HG03432 (cell line): ENCODE results near the gene RARRES1.
A peak's percentile ranks its signal among the peaks of the same experiment; 100 is the strongest.
"Not testable (repeated sequence)": the region's sequence is repeated elsewhere in the genome, so short reads cannot be mapped to it uniquely, and the experiment has no call there.

Experiments used
- ATAC-seq: cut with Tn5 transposase; IDR thresholded peaks from one replicate; pipeline ENCODE4 v1.9.1; 2021; ENCODE audit warnings: mild to moderate bottlenecking, moderate library complexity; ENCODE audit not compliant: unreplicated experiment

RARRES1 gene

DNA sequence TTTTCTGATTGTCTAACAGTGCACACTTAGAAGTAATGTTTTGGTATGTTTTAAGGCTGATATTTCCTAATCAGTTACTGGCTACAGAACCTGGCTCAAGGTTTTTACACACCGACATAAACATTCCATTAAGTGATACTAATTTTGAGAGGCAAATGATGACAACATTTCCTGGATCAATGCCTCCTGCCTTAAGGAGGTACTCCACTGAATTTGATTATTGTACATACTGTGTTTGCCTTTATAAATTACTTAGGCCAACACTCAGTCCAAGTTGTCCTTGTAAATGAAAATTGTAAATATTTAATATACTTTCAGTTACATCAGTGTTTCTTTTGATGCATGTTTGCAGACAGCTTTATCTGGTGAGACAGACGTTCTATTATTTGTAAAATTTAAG, 35.6 kb downstream of the RARRES1 start:
- no peak for ATAC-seq

DNA sequence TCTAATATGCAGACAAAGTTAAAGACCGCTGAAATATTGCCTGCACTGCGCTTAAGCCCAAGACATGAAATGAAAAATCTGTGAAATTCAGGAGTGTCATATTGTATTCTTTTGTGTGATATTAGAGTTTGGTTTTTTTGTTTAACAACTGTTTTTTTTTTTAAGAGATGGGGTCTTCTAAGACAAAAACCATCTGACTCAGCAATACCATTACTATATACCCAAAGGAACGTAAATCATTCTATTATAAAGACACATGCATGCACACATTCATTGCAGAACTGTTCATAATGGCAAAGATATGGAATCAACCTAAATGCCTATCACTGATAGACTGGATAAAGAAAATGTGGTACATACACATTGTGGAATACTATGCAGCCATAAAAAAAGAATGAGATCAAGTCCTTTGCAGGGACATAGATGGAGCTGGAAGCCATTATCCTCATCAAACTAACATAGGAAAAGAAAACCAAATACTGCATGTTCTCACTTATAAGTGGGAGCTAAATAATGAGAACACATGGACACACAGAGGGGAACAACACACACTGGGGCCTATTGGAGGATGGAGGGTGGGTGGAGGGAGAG, 38.3 kb downstream of the RARRES1 start:
- ATAC-seq, result not testable (repeated sequence)

GRCh38 chr3:158685159-158685558, 47.1 kb downstream of the RARRES1 start:
- ATAC-seq, result no peak

DNA sequence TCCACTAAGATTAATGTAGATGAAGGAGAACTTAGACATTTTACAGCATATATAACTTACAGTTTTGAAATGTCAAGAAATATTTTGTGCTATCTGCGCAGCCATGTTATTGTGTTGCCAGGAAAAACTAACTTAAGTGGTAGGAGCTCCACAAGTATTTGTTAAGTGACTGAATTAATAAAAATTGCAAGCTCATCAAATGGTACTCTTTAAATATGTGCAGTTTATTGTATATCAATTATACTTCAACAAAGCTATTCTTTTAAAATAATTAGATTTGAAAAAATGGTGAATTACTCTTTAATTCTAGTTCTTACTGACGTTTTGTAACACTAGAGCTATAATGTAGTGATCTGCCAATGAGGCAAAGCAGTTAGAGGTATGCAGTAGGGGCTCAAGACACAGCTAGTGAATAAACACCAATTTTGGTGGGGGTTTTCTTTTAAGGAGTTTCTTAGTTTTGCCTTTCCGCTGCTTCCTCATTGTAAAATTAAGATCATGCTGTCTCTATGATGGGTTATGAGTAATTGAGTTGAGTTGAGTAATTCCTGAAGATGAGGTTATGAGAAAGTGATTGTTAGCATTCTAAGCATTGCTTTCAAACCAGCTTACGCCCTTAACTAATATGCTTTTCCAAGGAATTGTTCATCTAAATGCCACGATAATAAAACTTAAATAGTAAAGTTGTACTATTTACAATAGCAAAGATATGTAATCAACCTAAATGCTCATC, 48.9 kb downstream of the RARRES1 start:
- ATAC-seq, result no peak

DNA sequence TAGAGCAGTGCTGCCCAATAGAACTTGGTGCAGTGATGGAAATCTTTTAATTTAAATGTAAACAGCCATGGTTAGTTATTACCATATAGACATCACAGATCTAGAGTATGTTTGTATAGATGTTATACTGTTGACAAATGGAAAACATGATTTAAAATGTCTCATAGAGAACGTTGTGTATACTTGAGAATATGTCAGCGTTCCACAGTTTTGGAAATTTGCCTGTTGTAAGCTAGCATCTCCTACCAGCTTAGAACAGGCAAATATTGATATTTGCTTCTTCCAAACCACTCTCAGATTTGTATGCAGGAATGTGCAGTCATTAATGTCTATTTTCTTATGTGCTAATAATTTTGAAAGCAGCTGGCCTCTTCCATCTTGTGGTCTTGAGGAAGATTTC, 51.4 kb downstream of the RARRES1 start:
- no peak for ATAC-seq

GRCh38 chr3:158679547-158680000, 52.7 kb downstream of the RARRES1 start:
- no peak for ATAC-seq

DNA sequence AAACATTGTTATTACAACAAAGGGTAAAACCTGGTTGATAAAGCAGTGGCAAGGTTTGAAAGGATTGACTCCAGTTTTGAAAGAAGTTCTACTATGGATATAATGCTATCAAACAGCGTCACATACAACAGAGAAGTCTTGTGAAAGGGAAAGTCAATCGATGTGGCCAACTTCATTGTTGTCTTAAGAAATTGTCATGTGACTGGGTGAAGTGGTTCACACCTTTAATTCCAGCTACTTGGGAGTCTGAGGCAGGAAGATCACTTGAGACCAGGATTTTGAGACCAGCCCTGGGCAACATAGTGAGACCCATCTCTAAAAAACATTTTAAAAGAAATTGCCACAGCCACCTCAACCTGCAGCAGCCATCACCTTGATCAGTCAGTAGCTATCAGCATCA, 53.6 kb downstream of the RARRES1 start:
- ATAC-seq, result no peak

- ATAC-seq, result peak; percentile 100
Measured at GRCh38 chr3:158672215-158673176, 59.8 kb downstream of the RARRES1 start, which contains the start of gene LXN. LXN (minus strand) TSS chr3:158672648; CDS start chr3:158672478, 170 bp downstream.

DNA sequence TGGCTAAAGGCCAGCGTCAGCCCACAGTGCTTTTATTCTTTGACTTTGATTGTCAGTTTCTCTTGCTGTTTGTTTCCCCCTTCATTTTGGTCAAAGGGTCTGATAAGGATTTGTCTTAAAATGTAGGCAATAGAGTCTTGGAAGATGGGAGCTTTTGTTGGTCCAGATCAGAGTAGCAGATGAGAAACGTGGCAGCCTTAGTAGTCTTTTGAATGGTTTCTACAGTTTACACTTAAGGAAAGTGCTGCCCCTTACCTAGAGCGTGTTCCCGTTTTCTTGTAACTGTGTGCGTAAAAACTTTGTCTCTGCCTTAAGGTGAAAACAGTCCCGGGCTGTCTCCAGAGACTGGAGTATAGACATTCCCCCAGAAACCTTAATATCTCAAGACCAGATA, 60.4 kb downstream of the RARRES1 start:
- no peak for ATAC-seq

DNA sequence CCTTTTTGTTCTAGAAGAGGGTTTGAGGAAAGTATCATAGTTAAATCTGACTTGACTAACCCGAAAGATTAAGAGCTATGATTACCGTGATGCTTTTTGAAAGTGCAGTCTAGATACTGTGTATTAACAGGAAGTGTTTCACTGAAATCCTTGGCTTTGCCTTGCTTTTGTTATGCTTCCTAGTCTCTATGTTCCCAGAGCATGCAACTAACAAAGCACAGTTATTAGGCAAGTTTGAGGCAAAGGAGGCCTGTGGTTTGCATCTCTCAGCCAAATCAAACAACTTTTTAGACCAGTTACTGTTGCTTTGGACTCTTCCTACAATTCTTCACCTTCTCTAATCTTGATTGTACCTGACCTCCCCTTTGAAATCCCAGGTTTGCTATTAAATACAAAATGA, 63.8 kb downstream of the RARRES1 start:
- no peak for ATAC-seq

DNA sequence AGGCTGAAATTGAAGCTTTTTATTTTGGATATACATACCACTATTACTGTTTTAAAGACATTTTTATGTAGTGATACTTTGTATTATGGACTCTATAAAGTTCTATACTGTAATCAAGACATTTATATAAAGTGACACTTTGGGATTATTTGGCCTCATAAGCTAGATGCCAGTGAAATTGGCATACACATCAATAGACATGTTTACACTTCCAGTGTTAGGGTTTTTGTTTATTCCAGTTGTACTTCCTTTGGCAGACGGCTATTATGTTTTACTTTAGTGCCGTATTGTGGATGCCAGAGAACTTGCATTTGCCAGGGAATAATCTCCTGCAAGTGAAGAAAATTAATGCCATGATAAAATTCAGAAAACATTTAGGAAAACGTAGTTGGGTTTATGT, 65.8 kb downstream of the RARRES1 start:
- no peak for ATAC-seq

DNA sequence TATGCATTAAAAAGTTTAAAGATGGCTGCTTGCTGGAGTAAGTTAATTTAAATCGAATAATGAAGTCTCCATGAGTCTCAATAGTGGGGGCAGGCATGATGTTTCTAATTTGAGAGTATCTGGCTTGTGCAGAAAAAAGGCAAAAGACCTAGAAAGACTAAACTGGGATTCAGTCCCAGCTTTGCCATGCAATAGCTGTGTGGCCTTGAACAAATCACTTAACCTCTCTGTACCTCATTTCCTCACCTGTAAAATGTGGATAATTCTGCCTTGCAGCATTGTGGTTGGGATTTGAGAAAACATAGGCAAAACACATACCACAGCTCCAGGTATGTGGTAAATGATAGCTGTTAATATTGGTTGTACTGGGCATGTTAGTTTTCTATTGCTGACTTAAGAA, 68.4 kb downstream of the RARRES1 start:
- no peak for ATAC-seq

DNA sequence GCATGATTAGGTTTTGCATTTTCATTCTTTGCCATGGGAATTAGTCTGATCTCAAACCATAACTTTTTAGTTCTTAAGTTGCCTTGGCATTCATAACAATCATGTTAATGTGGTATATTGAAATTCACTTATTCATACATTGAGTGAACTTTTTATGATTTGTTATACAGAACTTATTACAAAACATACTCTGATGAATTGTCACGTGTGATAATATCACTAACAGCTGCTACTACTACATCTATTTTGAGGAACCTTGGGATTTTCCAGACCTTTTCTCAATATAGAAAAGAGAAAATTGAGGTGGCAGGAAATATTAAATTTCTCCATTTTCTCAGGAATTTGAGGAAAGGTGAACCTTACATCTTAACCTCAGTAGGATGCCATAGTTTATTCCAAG, 69.0 kb downstream of the RARRES1 start:
- ATAC-seq, result no peak

DNA sequence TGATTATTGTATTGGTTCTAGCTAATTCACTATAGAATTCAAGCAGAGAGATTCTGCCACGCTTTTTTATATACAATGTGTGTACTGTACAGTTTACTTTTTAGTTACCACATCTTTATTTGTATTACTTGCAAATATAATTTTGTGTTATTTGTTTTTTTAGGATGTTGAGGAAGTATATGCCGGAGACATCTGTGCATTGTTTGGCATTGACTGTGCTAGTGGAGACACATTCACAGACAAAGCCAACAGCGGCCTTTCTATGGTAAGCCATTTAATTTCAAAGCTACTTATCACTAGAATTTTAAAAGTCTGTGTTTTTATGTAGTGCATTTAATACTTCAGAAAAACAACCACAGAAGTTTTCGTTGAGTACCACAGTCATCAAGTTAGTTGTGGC, 71.5 kb downstream of the RARRES1 start:
- ATAC-seq, result no peak

GRCh38 chr3:158659454-158660237, 72.6 kb downstream of the RARRES1 start:
- ATAC-seq, result peak; percentile 90

GRCh38 chr3:158658889-158659288, 73.4 kb downstream of the RARRES1 start:
- no peak for ATAC-seq

DNA sequence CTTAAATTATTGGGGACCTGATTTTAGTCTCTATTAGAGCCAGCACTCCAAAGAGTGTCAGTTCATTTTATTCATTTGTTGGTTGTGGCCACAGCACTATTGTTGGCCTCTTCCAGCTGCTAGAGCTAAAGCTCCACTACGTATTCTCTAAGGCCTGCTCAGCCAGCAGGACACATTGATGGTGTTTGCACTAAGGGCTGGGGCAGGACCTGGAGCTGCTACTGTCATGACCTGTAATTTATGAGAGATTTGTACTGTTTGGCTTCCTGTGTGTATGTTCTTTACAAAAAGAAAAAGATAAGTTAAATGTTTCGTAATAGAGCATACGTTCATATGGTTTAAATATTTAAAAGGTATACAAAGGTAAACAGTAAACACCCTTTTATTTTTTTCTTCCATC, 79.8 kb downstream of the RARRES1 start:
- no peak for ATAC-seq

DNA sequence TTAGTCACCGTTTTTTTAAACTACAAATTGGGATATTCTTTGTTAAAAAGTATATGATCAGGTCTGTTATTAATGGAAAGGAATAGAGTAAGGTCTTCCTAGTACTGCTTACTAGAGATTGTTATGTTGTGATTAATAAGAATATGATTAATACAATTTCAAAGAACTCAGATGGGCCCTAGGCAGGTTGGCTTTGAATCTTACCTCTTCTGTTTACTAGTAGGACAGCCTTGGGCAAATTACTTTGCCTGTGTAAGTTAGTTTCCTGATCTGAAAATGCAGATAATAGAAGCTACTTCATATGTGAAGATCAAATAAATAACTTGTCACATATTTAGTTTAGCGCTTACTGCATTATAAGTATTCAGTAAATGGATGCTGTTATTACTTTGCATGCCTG, 81.1 kb downstream of the RARRES1 start:
- no peak for ATAC-seq

GRCh38 chr3:158649791-158650190, 82.5 kb downstream of the RARRES1 start:
- ATAC-seq, result no peak
